NB4 (cell line): ENCODE results near the gene LGALS3.
"Not testable (repeated sequence)": the region's sequence is repeated elsewhere in the genome, so short reads cannot be mapped to it uniquely, and the experiment has no call there.

ENCODE experiments used
- DNase-seq: peaks from one replicate; pipeline ENCODE4 v3.0.0; 2010; ENCODE audit warnings: low read depth
- H3K4me3 ChIP-seq: one replicate; pipeline ENCODE4 v1.5.1; 2011; ENCODE audit warnings: mild to moderate bottlenecking, low read depth, low read length, moderate library complexity
- MYC ChIP-seq: IDR thresholded peaks from 2 replicates; pipeline ENCODE4 v1.6.1; 2011; ENCODE audit warnings: low read depth, low read length
- POLR2A ChIP-seq: IDR thresholded peaks from 2 replicates; pipeline ENCODE4 v1.6.1; 2011; ENCODE audit warnings: mild to moderate bottlenecking; ENCODE audit not compliant: insufficient read length; ENCODE audit errors: extremely low read depth
- TF ChIP-seq, protein P1 (sequence below): IDR thresholded peaks from 2 replicates; pipeline ENCODE4 v1.6.1; 2011; ENCODE audit warnings: low read depth, low read length
- TF ChIP-seq, protein P2 (sequence below): IDR thresholded peaks from one replicate; pipeline ENCODE4 v1.5.1; 2012; ENCODE audit warnings: low read depth, low read length

LGALS3 gene

DNA sequence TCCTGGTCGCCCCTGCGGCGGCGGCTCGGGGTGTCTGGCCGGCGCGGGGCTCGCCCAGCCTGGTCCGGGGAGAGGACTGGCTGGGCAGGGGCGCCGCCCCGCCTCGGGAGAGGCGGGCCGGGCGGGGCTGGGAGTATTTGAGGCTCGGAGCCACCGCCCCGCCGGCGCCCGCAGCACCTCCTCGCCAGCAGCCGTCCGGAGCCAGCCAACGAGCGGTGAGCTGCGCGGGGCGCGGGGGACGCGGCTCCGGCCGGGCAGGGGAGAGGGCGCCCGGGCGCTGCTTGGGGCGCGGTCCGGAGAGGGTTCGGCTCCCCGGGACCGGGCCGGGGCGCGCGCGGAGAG is at the start of gene LGALS3:
LGALS3 (plus strand) TSS at position 167 of the 342 bp plus-strand sequence. CDS start 8,122 bp downstream, outside the sequence.
- DNase-seq: peak; percentile 72
- TF ChIP-seq MYC (no peak), POLR2A (peak; percentile 21)
- TF ChIP-seq, protein P1, sequence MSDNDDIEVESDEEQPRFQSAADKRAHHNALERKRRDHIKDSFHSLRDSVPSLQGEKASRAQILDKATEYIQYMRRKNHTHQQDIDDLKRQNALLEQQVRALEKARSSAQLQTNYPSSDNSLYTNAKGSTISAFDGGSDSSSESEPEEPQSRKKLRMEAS: no peak
- TF ChIP-seq, protein P2, sequence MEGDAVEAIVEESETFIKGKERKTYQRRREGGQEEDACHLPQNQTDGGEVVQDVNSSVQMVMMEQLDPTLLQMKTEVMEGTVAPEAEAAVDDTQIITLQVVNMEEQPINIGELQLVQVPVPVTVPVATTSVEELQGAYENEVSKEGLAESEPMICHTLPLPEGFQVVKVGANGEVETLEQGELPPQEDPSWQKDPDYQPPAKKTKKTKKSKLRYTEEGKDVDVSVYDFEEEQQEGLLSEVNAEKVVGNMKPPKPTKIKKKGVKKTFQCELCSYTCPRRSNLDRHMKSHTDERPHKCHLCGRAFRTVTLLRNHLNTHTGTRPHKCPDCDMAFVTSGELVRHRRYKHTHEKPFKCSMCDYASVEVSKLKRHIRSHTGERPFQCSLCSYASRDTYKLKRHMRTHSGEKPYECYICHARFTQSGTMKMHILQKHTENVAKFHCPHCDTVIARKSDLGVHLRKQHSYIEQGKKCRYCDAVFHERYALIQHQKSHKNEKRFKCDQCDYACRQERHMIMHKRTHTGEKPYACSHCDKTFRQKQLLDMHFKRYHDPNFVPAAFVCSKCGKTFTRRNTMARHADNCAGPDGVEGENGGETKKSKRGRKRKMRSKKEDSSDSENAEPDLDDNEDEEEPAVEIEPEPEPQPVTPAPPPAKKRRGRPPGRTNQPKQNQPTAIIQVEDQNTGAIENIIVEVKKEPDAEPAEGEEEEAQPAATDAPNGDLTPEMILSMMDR: no peak
- H3K4me3 ChIP-seq: peak within 1 kb of the TSS; percentile 37

GRCh38 chr14:55079961-55080360 is 49.1 kb upstream of the LGALS3 start:
- H3K4me3 ChIP-seq, DNase-seq: not testable (repeated sequence)

- no peak for TF ChIP-seq MYC
- TF ChIP-seq, protein P2: no peak
- TF ChIP-seq, protein P1: no peak
- TF ChIP-seq POLR2A: no peak
- H3K4me3 ChIP-seq: no peak overlapping the region
- no peak for DNase-seq
Observed at GRCh38 chr14:55084401-55085059, 44.5 kb upstream of the LGALS3 start.

- H3K4me3 ChIP-seq: no peak overlapping the region
- DNase-seq: no peak
- TF ChIP-seq, protein P2: no peak
- TF ChIP-seq, protein P1: no peak
- TF ChIP-seq MYC (no peak), POLR2A (no peak)
Observed at GRCh38 chr14:55085060-55085660, 43.9 kb upstream of the LGALS3 start.

DNA sequence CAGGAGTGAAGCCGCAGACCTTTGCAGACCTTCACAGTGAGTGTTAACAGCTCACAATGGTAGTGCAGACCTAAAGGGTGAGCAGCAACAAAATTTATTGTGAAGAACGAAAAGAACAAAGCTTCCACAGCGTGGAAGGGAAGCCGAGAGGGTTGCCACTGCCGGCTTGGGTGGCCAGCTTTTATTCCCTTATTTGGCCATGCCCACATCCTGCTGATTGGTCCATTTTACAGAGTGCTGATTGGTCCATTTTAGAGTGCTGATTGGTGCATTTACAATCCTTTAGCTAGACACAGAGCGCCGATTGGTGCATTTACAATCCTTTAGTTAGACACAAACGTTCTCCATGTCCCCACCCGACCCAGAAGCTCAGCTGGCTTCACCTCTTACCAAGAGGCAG is 42.1 kb upstream of the LGALS3 start:
- no peak for DNase-seq
- TF ChIP-seq, protein P2: no peak
- TF ChIP-seq, protein P1: no peak
- no peak for TF ChIP-seq MYC
- no peak for TF ChIP-seq POLR2A
- no peak overlapping the region for H3K4me3 ChIP-seq

GRCh38 chr14:55088356-55088755 is 40.7 kb upstream of the LGALS3 start:
- DNase-seq: no peak
- no peak for TF ChIP-seq MYC
- TF ChIP-seq, protein P2: no peak
- TF ChIP-seq, protein P1: no peak
- no peak for TF ChIP-seq POLR2A
- H3K4me3 ChIP-seq: no peak overlapping the region
